HG03439 (cell line): Measurements from ENCODE around the gene MYLK.
"Not testable (repeated sequence)": the region's sequence is repeated elsewhere in the genome, so short reads cannot be mapped to it uniquely, and the experiment has no call there.

Experiments
- ATAC-seq: cut with Tn5 transposase; IDR thresholded peaks from one replicate; pipeline ENCODE4 v1.9.1; 2021; ENCODE audit warnings: mild to moderate bottlenecking, moderate library complexity; ENCODE audit not compliant: unreplicated experiment

MYLK gene

DNA sequence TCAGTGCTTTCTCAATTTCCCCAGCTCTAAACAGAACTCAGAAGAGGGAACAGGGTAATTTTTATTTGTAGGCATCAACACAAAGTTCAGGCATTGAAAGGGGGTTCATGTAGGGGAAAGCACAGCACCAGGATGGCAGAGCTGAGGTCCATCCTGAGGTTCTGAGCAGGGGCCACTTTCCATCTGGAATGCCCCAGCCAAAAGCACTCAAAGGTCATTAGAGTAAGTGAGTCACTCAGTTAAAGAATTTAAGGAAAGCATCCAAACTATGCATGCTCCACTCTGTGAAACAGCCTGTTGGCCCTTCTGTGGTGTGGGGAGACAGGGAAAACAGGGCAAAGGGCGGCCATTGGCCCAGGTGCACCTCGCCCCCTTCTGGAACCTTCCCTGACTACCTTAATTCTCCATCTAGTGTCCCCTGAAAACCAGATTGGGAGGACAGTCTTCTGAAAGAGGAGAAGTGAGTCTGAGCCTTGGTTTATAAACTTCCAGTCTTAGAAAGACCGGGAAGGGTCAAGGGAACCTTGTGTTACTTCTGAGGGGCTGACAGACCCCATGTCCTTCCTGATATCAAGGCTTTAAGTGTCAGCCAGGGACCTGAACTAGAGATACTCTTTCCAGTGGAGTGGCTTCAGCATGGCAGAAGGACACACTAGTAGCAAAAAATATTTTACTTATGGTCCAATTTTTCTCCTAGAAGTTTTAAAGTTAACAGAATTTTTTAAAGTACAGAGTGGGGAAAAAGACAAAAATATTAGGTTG, 133.3 kb downstream of the MYLK start:
- ATAC-seq, result no peak

DNA sequence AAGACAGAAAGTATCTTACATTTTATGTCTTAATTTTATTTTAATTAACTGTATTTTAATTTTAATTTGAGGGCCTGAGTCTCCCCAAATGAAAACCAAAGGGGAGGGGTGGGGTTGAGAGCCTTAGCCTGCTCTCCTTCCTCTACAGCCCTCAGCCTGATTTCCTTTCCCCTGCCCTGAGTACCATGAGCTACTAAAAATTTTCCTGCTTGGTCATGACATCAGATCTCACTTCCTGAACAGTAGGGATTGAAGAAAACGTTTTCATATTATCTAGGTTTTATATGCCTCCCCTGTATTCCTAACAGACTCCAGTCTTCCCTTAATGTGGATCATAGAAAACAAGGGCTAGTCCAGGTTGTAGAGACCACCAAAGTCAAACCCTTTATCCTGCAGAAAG, 133.9 kb downstream of the MYLK start:
- ATAC-seq, result no peak

DNA sequence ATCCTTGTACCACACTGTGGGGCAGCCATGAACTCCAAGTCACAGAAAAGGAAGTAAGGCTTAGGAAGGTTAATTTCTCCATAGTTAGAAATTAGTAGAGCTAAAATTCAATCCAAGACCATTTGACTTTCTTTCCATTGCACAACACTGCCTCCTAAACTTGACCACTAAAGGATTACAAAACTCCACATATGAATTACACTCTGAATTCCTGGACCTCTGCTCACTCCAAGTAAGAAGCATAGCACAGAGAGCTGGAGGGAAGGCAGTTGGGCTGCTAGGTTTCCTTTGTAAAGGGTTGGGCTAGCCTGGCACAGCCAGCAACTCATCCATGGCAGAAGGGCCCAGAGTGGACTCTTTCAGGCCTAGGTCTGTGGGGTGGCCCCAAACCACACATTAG, 134.4 kb downstream of the MYLK start:
- no peak for ATAC-seq

DNA sequence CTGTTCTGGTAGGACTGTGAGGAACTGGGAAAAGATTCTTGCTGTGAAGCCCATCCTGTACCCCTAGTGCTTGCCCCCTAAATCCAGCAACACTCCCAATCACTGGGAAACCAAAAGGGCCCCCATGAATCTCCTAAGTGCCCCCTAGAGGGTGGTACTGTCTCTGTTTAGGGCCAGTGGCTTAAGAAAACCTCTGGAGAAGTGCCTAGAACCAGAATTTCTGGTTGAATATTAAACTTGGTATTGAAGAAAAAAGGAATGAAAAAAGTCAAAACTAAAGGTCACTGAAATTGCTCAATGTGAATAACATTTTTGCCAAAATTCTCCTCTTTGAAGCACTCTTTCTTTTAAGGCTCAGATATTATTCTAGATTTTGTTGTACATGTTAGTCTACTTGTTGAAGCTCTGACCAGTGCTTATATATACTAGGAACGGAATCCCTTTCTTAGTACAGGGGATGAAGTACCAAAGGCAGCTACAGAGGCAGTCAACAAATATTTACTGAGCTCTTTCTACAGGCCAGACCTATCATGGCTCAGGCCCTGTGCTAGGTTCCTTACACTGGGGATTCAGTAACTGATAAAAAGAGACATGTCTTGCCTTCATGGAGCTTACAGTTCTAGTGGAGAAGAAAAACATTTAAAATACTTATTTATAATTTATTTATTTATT, 138.8 kb downstream of the MYLK start:
- no peak for ATAC-seq

DNA sequence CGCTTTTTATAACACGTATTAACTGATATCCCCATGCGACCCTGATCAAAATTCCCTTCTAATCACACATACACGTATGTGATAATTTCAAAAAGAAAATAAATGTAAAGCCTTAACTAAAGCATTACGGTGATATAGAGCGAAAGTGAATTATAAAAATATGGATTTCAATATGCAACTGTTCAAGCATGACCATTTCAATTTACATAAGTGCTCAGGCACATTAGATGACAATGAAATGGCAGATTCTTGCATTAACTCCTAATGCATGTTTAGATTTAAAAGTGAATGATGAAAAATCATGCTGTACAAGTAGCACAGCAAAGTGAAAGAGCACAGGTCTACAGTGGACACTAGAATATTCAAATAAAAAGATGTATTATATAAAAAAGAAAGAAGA, 140.1 kb downstream of the MYLK start:
- ATAC-seq, result no peak

DNA sequence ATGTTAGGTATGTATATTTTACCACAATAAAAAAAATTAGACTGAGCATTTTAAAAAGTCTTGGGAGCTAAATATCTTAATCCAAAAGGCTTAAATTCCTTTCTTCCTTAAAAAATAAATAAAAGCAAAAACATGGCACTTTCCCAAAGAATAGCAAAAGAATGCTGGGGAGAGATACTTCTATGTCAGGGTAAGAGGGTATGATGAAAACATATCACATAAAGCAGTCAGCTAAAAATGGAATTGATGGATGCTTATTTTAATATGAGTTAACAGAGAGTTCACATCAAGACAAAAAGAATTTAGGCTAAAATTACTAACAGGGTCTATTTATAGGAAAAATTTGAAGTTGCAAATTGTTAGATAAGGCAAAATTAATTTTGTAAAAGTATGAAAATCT, 141.0 kb downstream of the MYLK start:
- ATAC-seq, result no peak

DNA sequence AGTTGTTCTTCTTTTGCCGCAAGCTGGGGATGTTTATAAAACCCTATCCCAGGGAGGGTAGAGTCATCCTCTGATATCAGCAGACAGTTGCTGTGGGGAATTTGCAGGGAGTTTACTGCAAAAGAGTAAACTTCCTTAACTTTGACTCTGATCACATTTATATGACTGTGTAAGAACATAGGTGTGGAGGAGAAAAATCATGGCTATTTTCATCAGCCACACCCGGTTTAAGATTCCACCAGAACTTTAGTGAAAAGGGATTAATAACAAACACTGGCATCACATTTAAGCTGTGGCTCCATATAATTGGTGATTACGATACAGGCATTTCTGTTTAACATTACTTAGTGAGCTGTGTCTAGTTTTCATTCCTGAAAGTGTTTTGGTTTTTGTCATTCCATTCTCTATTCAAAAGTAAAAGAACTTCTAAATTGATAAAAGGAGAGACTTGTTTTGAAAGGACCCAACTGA, 143.1 kb downstream of the MYLK start:
- ATAC-seq, result no peak

DNA sequence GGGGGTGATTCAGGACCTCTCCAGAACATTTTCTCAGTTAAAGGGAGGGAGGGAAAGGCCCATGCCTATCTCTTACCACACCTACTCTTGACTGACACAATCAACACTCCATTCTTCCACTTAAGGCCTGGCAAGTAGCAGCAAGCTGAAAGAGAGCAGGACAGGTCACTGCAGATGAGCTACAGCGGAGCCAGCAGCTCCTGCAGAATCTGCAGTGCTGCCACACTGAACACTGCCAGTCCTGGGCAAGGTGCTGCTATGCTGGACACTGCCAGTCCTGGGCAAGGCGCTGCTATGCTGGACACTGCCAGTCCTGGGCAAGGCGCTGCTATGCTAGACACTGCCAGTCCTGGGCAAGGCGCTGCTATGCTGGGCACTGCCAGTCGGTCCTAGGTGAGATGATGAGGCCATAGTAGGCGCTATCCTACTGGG, 143.7 kb downstream of the MYLK start:
- ATAC-seq, result no peak

DNA sequence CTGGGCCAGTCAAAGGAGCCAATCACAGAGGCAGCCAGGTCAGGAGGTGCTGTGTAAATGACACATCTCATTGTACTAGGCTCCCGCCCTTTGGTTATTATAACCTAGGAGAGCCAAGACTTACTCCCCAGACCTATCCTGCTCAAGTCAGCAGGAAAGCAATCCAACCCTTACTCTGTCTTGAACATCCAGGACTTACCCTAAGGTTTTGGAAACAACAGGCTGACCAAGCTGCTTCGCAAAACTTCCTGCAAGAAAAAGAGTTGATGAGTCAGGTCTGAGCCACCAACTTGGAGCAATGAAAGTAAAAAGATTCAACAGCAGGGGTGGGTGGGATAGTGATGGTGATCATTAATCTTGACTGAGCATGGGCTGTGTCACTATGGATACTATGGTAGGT, 144.4 kb downstream of the MYLK start:
- no peak for ATAC-seq

DNA sequence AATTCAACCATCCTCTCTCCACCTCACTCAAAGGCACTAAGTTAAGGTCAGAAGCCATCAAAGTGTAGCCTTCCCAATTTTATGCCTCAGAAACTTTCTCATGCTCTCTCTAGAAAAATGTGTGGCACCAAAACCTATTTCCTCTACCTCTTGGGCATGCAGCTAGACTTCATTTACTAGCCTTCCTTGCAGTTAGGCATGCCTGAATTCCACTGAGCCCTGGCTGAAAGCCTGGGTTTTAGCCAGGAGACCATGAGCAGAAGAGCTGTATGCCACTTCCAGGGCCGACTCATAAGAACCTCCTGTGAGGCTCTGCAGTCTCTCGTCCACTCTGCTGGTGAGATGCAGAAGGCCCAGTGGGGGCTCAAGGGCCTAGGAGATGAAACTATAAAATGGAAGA, 145.0 kb downstream of the MYLK start:
- no peak for ATAC-seq

DNA sequence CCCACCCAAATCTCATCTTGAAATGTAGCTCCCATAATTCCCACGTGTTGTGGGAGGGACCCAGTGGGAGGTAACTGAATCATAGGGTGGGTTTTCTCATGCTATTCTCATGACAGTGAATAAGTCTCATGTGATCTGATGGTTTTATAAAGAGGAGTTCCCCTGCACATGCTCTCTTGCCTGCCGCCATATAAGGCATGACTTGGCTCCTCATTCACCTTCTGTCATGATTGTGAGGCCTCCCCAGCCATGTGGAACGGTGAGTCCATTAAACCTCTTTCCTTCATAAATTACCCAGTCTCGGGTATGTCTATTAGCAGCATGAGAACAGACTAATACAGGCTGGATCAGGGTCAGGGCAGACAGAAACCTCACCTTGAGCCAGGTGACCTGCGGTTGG, 145.6 kb downstream of the MYLK start:
- not testable (repeated sequence) for ATAC-seq

DNA sequence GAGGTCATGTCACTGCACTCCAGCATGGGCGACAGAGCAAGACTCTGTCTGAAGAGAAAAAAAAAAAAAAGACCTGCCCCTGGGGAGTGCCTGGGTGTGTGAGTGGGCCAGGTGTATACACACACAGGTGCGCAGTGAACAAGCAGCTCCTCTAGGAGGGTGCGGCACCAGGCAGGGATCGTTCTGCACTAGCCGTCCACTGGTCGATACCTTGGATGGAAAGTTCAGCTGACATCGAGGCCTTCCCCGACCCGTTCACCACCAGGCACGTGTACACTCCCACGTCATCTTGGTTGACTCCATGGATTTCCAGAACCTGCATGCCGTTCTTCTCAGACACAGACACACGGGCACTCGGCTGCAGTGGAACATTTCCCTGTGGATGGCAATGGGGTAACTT, 147.0 kb downstream of the MYLK start:
- no peak for ATAC-seq

DNA sequence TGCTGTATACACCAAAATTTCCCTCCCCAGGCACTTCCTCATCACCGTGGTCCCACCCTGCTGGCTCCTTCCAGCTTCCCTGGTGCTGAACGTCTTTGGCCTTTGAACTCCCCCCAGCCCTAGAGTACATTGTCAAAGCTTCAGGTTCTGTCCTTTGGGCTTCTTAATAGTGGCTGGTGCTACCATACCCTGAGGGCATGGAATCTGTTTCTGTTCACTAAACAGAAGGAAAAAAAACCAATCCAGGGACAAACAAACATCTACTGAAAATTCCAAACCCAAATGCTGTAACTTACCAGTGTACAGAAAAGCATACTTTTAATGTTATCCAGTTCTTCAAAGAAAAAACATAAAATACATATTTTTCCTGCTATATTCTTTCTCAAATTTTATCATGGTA, 148.7 kb downstream of the MYLK start:
- no peak for ATAC-seq

DNA sequence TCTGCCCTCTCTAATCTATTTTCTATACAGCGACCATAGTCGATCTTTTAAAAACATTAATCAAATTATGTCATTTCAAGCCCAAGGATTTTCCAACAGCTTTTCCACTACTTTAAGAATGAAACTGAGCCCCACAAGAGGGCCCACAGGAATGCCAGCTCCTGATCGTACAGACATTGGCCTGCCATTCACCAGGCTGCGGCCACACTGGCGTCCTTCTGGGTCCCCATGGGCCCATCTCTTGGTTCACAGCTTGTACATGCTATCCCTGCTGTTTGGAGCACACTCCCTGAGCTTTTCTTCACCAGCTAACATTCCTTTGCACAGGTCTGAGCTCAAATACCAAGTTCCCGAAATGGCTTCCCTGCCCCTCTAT, 149.6 kb downstream of the MYLK start:
- no peak for ATAC-seq

DNA sequence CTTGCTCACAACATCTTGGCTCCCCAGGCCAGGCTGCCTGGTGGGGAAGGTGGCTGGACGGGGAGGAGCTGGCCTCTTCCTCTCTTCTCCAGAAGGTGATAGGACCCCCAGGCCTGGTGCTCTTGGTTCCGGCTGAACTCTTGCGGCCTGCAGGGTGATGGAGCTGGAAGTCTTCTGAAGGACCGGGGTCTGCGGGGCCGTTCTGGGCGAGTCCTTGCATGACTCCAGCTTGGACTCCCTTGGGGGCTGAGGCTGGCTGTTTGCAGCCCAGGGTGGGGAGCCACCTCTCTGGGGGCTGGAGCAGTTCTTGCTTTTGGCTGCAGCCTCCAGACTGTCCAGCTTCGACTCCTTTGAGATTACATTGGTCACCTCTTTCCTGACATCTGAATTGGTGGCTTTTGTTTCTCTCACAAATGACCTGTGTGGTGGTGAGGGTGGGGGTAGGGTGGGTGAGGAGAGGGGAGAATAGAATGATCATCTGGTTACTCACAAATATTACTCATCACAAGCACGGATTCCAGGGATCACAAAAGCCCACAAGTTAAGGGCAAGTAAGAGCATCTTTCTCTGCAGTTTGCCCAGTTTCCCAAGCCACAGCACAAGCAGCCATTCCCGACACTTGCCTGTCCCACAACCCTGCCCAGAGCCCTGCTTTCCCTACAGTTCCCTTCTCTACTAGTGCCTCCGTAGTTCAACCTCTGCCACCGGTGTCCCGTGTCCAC, 150.2 kb downstream of the MYLK start:
- ATAC-seq, result no peak

DNA sequence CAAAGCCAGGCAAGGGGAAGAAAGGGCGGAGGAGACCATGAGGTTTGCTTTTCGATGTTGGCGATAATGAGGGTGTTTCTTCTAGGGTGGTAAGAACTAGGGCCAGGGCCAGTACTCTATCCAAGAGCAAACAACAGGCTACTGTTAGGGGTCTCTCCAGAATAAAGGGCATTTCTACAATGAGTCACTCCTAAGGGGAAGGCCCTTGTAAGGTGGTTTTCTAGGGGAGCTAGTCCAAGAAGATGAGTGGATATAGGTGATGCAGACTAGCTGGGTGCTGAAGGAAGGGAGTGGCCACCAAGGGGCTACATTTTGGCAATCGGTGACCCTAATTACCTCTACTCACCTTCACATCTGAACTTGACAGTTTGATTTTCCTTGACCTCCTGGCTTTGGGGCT, 150.8 kb downstream of the MYLK start:
- no peak for ATAC-seq

DNA sequence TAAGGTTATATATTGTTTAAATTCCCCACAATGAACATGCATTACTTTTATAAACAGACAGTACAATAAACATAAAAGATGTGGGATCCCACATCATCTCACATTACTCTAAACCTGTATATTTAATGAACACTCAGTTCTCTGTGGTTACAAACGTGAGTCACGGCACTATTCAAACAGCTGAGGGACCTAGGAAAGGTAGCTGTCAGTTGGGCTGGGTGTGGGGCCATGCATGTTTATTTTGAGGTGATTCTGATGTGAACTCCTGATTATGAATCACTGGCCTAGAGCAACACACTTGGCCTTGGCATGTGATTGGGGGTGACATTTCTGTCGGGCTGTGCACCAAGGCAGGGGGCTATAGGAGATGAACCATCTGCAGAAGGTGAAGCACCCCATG, 151.7 kb downstream of the MYLK start:
- ATAC-seq, result no peak

DNA sequence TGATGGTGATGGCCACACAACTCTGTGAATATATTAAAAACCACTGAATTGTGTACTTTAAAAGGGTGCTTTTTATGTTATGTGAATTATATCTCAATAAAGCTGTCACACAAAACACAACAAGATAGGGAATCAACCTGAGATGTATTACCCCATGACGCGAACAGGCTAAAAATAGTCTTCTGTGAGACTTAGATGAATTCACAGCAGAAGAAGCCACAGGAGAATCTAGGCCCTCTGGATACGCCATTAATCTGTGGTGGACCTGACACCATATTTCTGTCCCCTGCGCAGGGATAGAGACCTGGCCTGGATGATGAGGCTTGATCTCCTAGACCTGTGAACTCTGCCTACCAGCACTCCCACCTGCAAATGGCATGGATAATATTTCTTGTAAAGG, 153.3 kb downstream of the MYLK start:
- no peak for ATAC-seq

DNA sequence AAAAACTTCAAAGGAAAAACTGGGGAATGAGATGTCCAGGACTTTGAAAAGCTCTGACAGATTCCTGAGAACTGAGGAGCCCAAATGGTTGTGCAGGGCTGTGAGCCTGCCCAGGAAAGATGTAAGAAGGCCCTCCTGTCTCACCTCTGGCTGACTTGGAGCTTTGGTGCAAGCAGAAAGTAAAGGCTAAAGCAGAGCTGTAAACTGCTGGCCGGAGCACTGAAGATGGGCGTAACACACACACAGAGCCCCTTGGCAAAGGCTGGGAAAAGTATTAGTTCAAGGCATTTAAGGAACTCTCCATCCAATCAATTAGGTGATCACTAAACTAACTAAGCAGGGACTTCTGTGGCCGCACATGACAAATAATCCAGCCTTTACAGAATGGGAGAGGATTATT, 155.1 kb downstream of the MYLK start:
- no peak for ATAC-seq

DNA sequence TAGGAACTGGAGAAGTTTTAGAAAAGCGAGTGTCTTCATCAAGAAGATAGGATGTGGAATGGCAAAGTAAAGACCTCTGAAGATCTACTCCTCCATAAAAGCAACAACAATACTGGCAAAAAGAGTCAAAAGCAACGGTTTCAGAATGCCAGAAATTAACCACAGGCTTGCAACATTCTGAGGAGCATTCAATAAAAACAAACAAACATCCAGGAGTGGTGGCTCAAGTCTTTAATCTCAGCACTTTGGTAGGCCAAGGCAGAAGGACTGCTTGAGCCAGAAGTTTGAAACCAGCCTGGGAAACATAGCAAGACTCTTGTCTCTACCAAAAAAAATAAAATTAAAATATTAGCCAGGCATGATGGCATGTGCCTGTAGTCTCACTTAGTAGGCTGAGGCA, 156.1 kb downstream of the MYLK start:
- ATAC-seq, result no peak

DNA sequence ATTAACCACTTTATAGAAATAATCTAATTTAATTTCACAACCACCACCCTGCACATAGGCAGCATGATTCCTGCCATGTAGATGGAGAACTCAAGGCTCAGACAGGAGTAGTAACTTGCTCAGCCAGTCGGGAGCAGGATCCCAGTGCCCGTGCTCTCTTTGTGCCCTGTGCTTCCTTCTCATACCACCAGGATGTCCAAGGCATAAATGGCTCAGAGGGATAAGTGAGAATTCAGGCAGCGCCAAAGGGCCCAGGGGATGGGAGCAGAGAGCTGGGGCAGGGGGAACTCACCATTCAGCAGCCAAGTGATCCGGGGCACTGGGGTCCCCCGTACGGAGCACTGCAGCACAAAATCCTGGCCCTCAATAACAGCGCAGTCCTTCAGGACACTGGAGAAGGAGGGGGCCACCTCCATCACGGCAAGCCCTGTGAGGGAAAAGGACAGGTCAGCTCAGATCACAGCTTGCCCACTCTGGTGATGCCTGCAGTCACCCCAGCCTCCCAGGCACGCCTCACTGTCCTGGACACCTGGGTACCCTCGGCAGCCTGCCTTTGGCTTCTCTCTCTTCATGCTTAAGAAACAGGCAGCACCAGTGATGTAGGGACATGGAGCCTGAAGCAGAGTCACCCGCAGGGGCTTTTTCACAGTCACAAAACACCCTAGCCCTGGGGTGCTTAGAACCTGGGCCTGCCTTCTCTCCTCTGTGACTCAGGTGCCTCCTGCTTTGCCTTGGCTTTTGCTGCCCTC, 158.3 kb downstream of the MYLK start:
- no peak for ATAC-seq
